IMR-90 (cell line): ENCODE data around the gene WLS. TPM values are rescaled to one million over a fixed set of nuclear protein-coding genes. Genes with fewer than 3 reads are reported as not detected.
A peak's percentile ranks its signal among the peaks of the same experiment; 100 is the strongest.

Experiments
- ATAC-seq: fragments of 200-7000 bp; cut with Tn5 transposase; 2 replicates; pipeline ENCODE4 v1.9.1; 2020; ENCODE audit warnings: low read depth, mild to moderate bottlenecking, moderate library complexity
- BruUV-seq: library from RNA; stranded (reverse); fragments of 400-500 nt; replicated peaks from 2 replicates; lab custom pipeline; 2021; lab: Mats Ljungman, UMichigan
- CTCF ChIA-PET: fragments of 300-600 bp; formaldehyde crosslinking; extraction: SDS; loops from one replicate; lab custom pipeline; 2021; ENCODE audit warnings: antibody characterized with exemption; lab: Yijun Ruan, JAX
- POLR2A ChIA-PET: fragments of 300-600 bp; sonication (Branson Sonifier 250); formaldehyde crosslinking; loops from one replicate; lab custom pipeline; 2022; ENCODE audit warnings: antibody characterized with exemption; ENCODE audit not compliant: unreplicated experiment; lab: Charles Lee
- DNase-seq: peaks from one replicate; pipeline ENCODE4 v3.0.0; 2013
- H2AFZ ChIP-seq: replicated peaks from 2 replicates; pipeline ENCODE3; 2013; ENCODE audit warnings: low read length, mild to moderate bottlenecking; ENCODE audit not compliant: poor library complexity
- H2AK5ac ChIP-seq: 2 replicates; pipeline ENCODE4 v1.6.1; 2013; ENCODE audit warnings: low read depth, low read length, inconsistent platforms
- H2AK9ac ChIP-seq: replicated peaks from 2 replicates; pipeline ENCODE3; 2013; ENCODE audit warnings: mild to moderate bottlenecking, low read depth, low read length, moderate library complexity; ENCODE audit not compliant: poor library complexity
- H2BK120ac ChIP-seq: 2 replicates; pipeline ENCODE4 v1.6.1; 2013; ENCODE audit warnings: low read depth, low read length, inconsistent platforms
- H2BK15ac ChIP-seq: 3 replicates; pipeline ENCODE4 v1.6.1; 2013; ENCODE audit warnings: low read depth, low read length, inconsistent platforms
- H2BK20ac ChIP-seq: 2 replicates; pipeline ENCODE4 v1.6.1; 2013; ENCODE audit warnings: low read depth, mild to moderate bottlenecking, inconsistent platforms, low read length, moderate library complexity
- H2BK5ac ChIP-seq: 2 replicates; pipeline ENCODE4 v1.6.1; 2013; ENCODE audit warnings: mild to moderate bottlenecking, low read depth, low read length, inconsistent platforms; ENCODE audit not compliant: poor library complexity, severe bottlenecking
- H3K14ac ChIP-seq: replicated peaks from 2 replicates; pipeline ENCODE4 v1.6.1; 2013; ENCODE audit warnings: low read depth, low read length, inconsistent platforms
- H3K18ac ChIP-seq: 2 replicates; pipeline ENCODE4 v1.6.1; 2013; ENCODE audit warnings: low read depth, low read length, control low read depth
- H3K23ac ChIP-seq: 2 replicates; pipeline ENCODE4 v1.6.1; 2013; ENCODE audit warnings: low read depth, low read length, inconsistent platforms
- H3K27ac ChIP-seq: 2 replicates; pipeline ENCODE4 v1.5.1; 2013; ENCODE audit warnings: mild to moderate bottlenecking, control low read depth, low read length; ENCODE audit not compliant: insufficient read depth
- H3K27me3 ChIP-seq: 2 replicates; pipeline ENCODE4 v1.6.1; 2013; ENCODE audit warnings: low read length; ENCODE audit not compliant: control insufficient read depth, insufficient read depth
- H3K36me3 ChIP-seq: 2 replicates; pipeline ENCODE4 v1.6.1; 2013; ENCODE audit warnings: low read length, mixed read lengths; ENCODE audit not compliant: control insufficient read depth, insufficient read depth
- H3K4ac ChIP-seq: 2 replicates; pipeline ENCODE4 v1.6.1; 2013; ENCODE audit warnings: low read depth, low read length, inconsistent platforms
- H3K4me1 ChIP-seq: 2 replicates; pipeline ENCODE4 v1.6.1; 2013; ENCODE audit warnings: low read length, mixed read lengths; ENCODE audit not compliant: control insufficient read depth, insufficient read depth
- H3K4me2 ChIP-seq: 2 replicates; pipeline ENCODE4 v1.6.1; 2013; ENCODE audit warnings: low read depth, mild to moderate bottlenecking, control low read depth, low read length, moderate library complexity
- H3K4me3 ChIP-seq: 2 replicates; pipeline ENCODE4 v1.5.1; 2013; ENCODE audit warnings: low read depth, mild to moderate bottlenecking, control low read depth, low read length, moderate library complexity; ENCODE audit not compliant: insufficient read depth
- H3K56ac ChIP-seq: 2 replicates; pipeline ENCODE4 v1.6.1; 2013; ENCODE audit warnings: low read length, inconsistent platforms; ENCODE audit not compliant: insufficient read depth; ENCODE audit errors: extremely low read depth
- H3K79me1 ChIP-seq, 2 experiments: 2 replicates each; pipeline ENCODE4 v1.6.1; 2013; ENCODE audit warnings: low read length in 2 of 2, inconsistent platforms in 1 of 2, low read depth in 1 of 2
- H3K9ac ChIP-seq: 2 replicates; pipeline ENCODE4 v1.6.1; 2013; ENCODE audit warnings: low read depth, low read length, control low read depth
- H3K9me1 ChIP-seq: 2 replicates; pipeline ENCODE4 v1.6.1; 2013; ENCODE audit warnings: low read length, inconsistent platforms; ENCODE audit not compliant: insufficient read depth
- H3K9me3 ChIP-seq: 2 replicates; pipeline ENCODE4 v1.6.1; 2013; ENCODE audit warnings: low read length; ENCODE audit not compliant: control insufficient read depth, insufficient read depth
- H4K20me1 ChIP-seq: 2 replicates; pipeline ENCODE4 v1.6.1; 2013; ENCODE audit warnings: low read length, inconsistent platforms; ENCODE audit not compliant: insufficient read depth
- H4K5ac ChIP-seq: 2 replicates; pipeline ENCODE4 v1.6.1; 2013; ENCODE audit warnings: mild to moderate bottlenecking, low read depth, low read length, control low read depth
- H4K8ac ChIP-seq, 2 experiments: 2 replicates each; pipeline ENCODE4 v1.6.1; 2013; ENCODE audit warnings: low read depth in 2 of 2, low read length in 2 of 2, control low read depth in 1 of 2, inconsistent platforms in 1 of 2
- H4K91ac ChIP-seq: 2 replicates; pipeline ENCODE4 v1.6.1; 2013; ENCODE audit warnings: low read depth, low read length, inconsistent platforms; ENCODE audit not compliant: insufficient read depth
- BHLHE40 ChIP-seq: fragments of 150-350 bp; IDR thresholded peaks from 2 replicates; pipeline ENCODE4 v1.6.1; 2016; ENCODE audit warnings: mild to moderate bottlenecking, low read depth, low read length
- CEBPB ChIP-seq: IDR thresholded peaks from 2 replicates; pipeline ENCODE4 v1.6.1; 2012; ENCODE audit warnings: low read depth, low read length, improper control_type of control experiment
- CHD1 ChIP-seq: IDR thresholded peaks from 2 replicates; pipeline ENCODE4 v1.6.1; 2012; ENCODE audit warnings: low read depth, low read length, improper control_type of control experiment
- CTCF ChIP-seq: conservative IDR thresholded peaks from 2 replicates; pipeline ENCODE4 v1.5.1; 2012; ENCODE audit warnings: mild to moderate bottlenecking, low read depth, low read length, improper control_type of control experiment
- ELK1 ChIP-seq: fragments of 150-350 bp; IDR thresholded peaks from 2 replicates; pipeline ENCODE4 v1.6.1; 2016; ENCODE audit warnings: low read depth, mild to moderate bottlenecking, low read length, moderate library complexity, borderline replicate concordance
- FOS ChIP-seq: fragments of 150-350 bp; IDR thresholded peaks from 2 replicates; pipeline ENCODE4 v1.6.1; 2016; ENCODE audit warnings: low read depth, low read length
- MAFK ChIP-seq: IDR thresholded peaks from 2 replicates; pipeline ENCODE4 v1.6.1; 2012; ENCODE audit warnings: low read depth, low read length, improper control_type of control experiment
- MAZ ChIP-seq: IDR thresholded peaks from 2 replicates; pipeline ENCODE4 v1.6.1; 2012; ENCODE audit warnings: low read depth, mild to moderate bottlenecking, low read length, improper control_type of control experiment, moderate library complexity, borderline replicate concordance
- MXI1 ChIP-seq: IDR thresholded peaks from 2 replicates; pipeline ENCODE4 v1.6.1; 2012; ENCODE audit warnings: low read depth, mild to moderate bottlenecking, low read length, moderate library complexity, borderline replicate concordance
- NFE2L2 ChIP-seq: fragments of 150-350 bp; IDR thresholded peaks from 2 replicates; pipeline ENCODE4 v1.6.1; 2016; ENCODE audit warnings: low read depth, mild to moderate bottlenecking, low read length
- POLR2A ChIP-seq: IDR thresholded peaks from 2 replicates; pipeline ENCODE4 v1.6.1; 2012; ENCODE audit warnings: mild to moderate bottlenecking, low read depth, low read length
- RAD21 ChIP-seq: IDR thresholded peaks from 2 replicates; pipeline ENCODE4 v1.6.1; 2012; ENCODE audit warnings: low read length, improper control_type of control experiment
- RCOR1 ChIP-seq: IDR thresholded peaks from 2 replicates; pipeline ENCODE4 v1.6.1; 2012; ENCODE audit warnings: mild to moderate bottlenecking, low read length, improper control_type of control experiment; ENCODE audit not compliant: insufficient replicate concordance
- RFX5 ChIP-seq: IDR thresholded peaks from 2 replicates; pipeline ENCODE4 v1.8.0; 2012; ENCODE audit warnings: low read depth, mild to moderate bottlenecking, low read length, moderate library complexity
- SMC3 ChIP-seq: fragments of 150-350 bp; IDR thresholded peaks from 2 replicates; pipeline ENCODE4 v1.6.1; 2016; ENCODE audit warnings: low read depth, mild to moderate bottlenecking, antibody characterized with exemption, low read length, moderate library complexity
- USF2 ChIP-seq: fragments of 150-350 bp; IDR thresholded peaks from 2 replicates; pipeline ENCODE4 v1.6.1; 2017; ENCODE audit warnings: mild to moderate bottlenecking, antibody characterized with exemption, low read length, low read depth
- WGBS, 2 experiments: methylation state at CpG; one replicate each; pipeline versions ENCODE4 v1.1.5 to v1.1.7; 2013; ENCODE audit warnings: missing lambda C conversion rate in 2 of 2; ENCODE audit not compliant: insufficient read length in 1 of 2; ENCODE audit errors: extremely low coverage in 2 of 2; 5-methylcytosine and 5-hydroxymethylcytosine counted together
- dilution Hi-C: fragments of 300-500 bp; cut with HindIII; formaldehyde crosslinking; loops from one replicate; pipeline ENCODE4 v1.14.3; 2018; ENCODE audit warnings: low sequenced_read_pairs; ENCODE audit not compliant: unreplicated experiment
- in situ Hi-C: fragments of 300-500 bp; cut with MboI; formaldehyde crosslinking; loops from 3 replicates; pipeline ENCODE4 v1.14.3; 2019; ENCODE audit warnings: low sequenced_read_pairs, inconsistent platforms, mixed read lengths
- intact Hi-C: fragments of 100-400 bp; cut with micrococcal nuclease; formaldehyde crosslinking; loops from 2 replicates; pipeline ENCODE4 v1.10.0; 2022
- polyA plus RNA-seq, 3 experiments: library from polyadenylated mRNA; depleted of rRNA; stranded (reverse); fragments of >200 nt; gene quantifications; 2 replicates each; pipeline ENCODE4 v1.2.3, GENCODE V29; 2012; ENCODE audit warnings: low replicate concordance in 1 of 3
- total RNA-seq: library from RNA; depleted of rRNA; stranded (reverse); fragments of >200 nt; gene quantifications from 2 replicates; pipeline ENCODE4 v1.2.3, GENCODE V29; 2012

WLS gene
- total and polyA plus RNA-seq, 2 of the 4 experiments (the other 2 are of a cell fraction) = 152 to 157 TPM

- no TSS peak for BruUV-seq
- H4K5ac ChIP-seq = no peak overlapping the region
- ATAC-seq (no peak), DNase-seq (no peak)
- no peaks in the 10 kb centered on the region; the same call in 1 of the 2 replicates for H3K36me3 ChIP-seq
- H2BK20ac ChIP-seq = no peak overlapping the region
- H2BK15ac ChIP-seq = no peak overlapping the region
- no peak overlapping the region for H3K4me3 ChIP-seq
- no peak overlapping the region for H3K4me2 ChIP-seq
- in situ Hi-C loops = no loop called here
- intact Hi-C loops = no loop called here
- WGBS, 2 experiments = 71% methylated on average over 3 of the region's 5 CpGs; no CpG with 5 or more reads in 1 of the 2 experiments
- H3K9ac ChIP-seq = no peak overlapping the region
- peaks cover 33% of the 10 kb centered on the region for H3K4me1 ChIP-seq
- H2BK120ac ChIP-seq = no peak overlapping the region
- H2AFZ ChIP-seq = no peak overlapping the region
- H4K91ac ChIP-seq = no peak overlapping the region
- no peak overlapping the region for H2AK5ac ChIP-seq
- ChIA-PET POLR2A (no interaction called here), CTCF (no interaction called here)
- no peak overlapping the region for H3K56ac ChIP-seq
- H3K14ac ChIP-seq = no peak overlapping the region; the same call in 1 of the 2 replicates
- no peak overlapping the region for H3K23ac ChIP-seq
- dilution Hi-C loops = no loop called here
- H3K18ac ChIP-seq = no peak overlapping the region
- H4K20me1 ChIP-seq = peaks cover 55% of the 10 kb centered on the region
- TF ChIP-seq CHD1 = no peak
- TF ChIP-seq MXI1 = no peak
- TF ChIP-seq RAD21 = no peak
- no peak for TF ChIP-seq POLR2A
- TF ChIP-seq NFE2L2 = no peak
- TF ChIP-seq USF2 = no peak
- no peak for TF ChIP-seq RFX5
- no peak for TF ChIP-seq RCOR1
- no peak for TF ChIP-seq CTCF
- TF ChIP-seq BHLHE40 = no peak
- no peak for TF ChIP-seq SMC3
- TF ChIP-seq FOS = no peak
- TF ChIP-seq MAZ = no peak
- TF ChIP-seq CEBPB = no peak
- TF ChIP-seq ELK1 = no peak
- TF ChIP-seq MAFK = no peak
- peaks cover 21% of the 10 kb centered on the region for H3K9me1 ChIP-seq
- H2BK5ac ChIP-seq = no peak overlapping the region
- H3K79me1 ChIP-seq = peaks cover 30 to 68% of the 10 kb centered on the region in 2 experiments
- 0 out of 2 replicates have a peak overlapping the region, but pooled peaks have one; percentile 3 for H3K4ac ChIP-seq
- H4K8ac ChIP-seq = no peak overlapping the region
- no peak overlapping the region for H2AK9ac ChIP-seq
- H3K9me3 ChIP-seq = no peaks in the 10 kb centered on the region
- H3K27ac ChIP-seq = no peak overlapping the region
- no peaks in the 10 kb centered on the region for H3K27me3 ChIP-seq
Measured at GRCh38 chr1:68218490-68218889, 13.8 kb downstream of the WLS start.
